ENCODE data around the gene ZNF212. TPM values are rescaled to one million over a fixed set of nuclear protein-coding genes. Genes with fewer than 3 reads are reported as not detected.

The ZNF212 gene
- total RNA-seq, 2 experiments from 2014 or later, result 10.5 to 13.4 TPM

- no peak for TF ChIP-seq CTCF (IDR thresholded peaks at IDR 0.05)
- no peaks in the 10 kb centered on the region for H3K27me3 Mint-ChIP-seq
- ChIA-PET CTCF (interaction anchor here (1.1 kb wide), 1 partner anchor 9 kb away, joined by 3 read pairs; no protein-coding TSS in a partner anchor), POLR2A (no interaction called here)
- peaks cover 10% of the 10 kb centered on the region for H3K4me1 Mint-ChIP-seq (ENCODE audit: low read depth)
- no peaks in the 10 kb centered on the region for H3K36me3 Mint-ChIP-seq (ENCODE audit: low read depth)
- ATAC-seq, result no peak
- H3K9me3 Mint-ChIP-seq, result no peaks in the 10 kb centered on the region
- intact Hi-C loops (cut with micrococcal nuclease), result no loop called here
- DNase-seq, result no peak
- no peak overlapping the region for H3K4me3 Mint-ChIP-seq
- no peak overlapping the region for H3K27ac Mint-ChIP-seq
Measured at GRCh38 chr7:149293946-149294633, 54.6 kb downstream of the ZNF212 start.

GRCh38 chr7:149294634-149295480 is 55.4 kb downstream of the ZNF212 start:
- peaks cover 10% of the 10 kb centered on the region for H3K4me1 Mint-ChIP-seq (ENCODE audit: low read depth)
- H3K27ac Mint-ChIP-seq, result no peak overlapping the region
- ChIA-PET CTCF (no interaction called here), POLR2A (no interaction called here)
- no peaks in the 10 kb centered on the region for H3K27me3 Mint-ChIP-seq
- TF ChIP-seq CTCF (IDR thresholded peaks at IDR 0.05), result no peak
- no peaks in the 10 kb centered on the region for H3K36me3 Mint-ChIP-seq (ENCODE audit: low read depth)
- intact Hi-C loops (cut with micrococcal nuclease), result no loop called here
- no peaks in the 10 kb centered on the region for H3K9me3 Mint-ChIP-seq
- DNase-seq, result no peak
- H3K4me3 Mint-ChIP-seq, result no peak overlapping the region
- ATAC-seq, result no peak

- no peaks in the 10 kb centered on the region for H3K9me3 Mint-ChIP-seq
- TF ChIP-seq CTCF (IDR thresholded peaks at IDR 0.05), result no peak
- H3K4me1 Mint-ChIP-seq (ENCODE audit: low read depth), result peaks cover 10% of the 10 kb centered on the region
- ATAC-seq (no peak), DNase-seq (no peak)
- CTCF ChIA-PET, result no interaction called here
- intact Hi-C loops (cut with micrococcal nuclease), result no loop called here
- H3K27ac Mint-ChIP-seq, result no peak overlapping the region
- POLR2A ChIA-PET, result no interaction called here
- no peaks in the 10 kb centered on the region for H3K36me3 Mint-ChIP-seq (ENCODE audit: low read depth)
- no peak overlapping the region for H3K4me3 Mint-ChIP-seq
- H3K27me3 Mint-ChIP-seq, result no peaks in the 10 kb centered on the region
Measured at GRCh38 chr7:149295481-149295850, 56.0 kb downstream of the ZNF212 start.

GRCh38 chr7:149296368-149296767 is 56.9 kb downstream of the ZNF212 start:
- no peaks in the 10 kb centered on the region for H3K9me3 Mint-ChIP-seq
- H3K27me3 Mint-ChIP-seq, result no peaks in the 10 kb centered on the region
- peaks cover 6% of the 10 kb centered on the region for H3K4me1 Mint-ChIP-seq (ENCODE audit: low read depth)
- no peak for DNase-seq
- intact Hi-C loops (cut with micrococcal nuclease), result no loop called here
- H3K4me3 Mint-ChIP-seq, result no peak overlapping the region
- no peak overlapping the region for H3K27ac Mint-ChIP-seq
- POLR2A ChIA-PET, result interaction anchor here (1.0 kb wide), 1 partner anchor 13 kb away, joined by 3 read pairs; no protein-coding TSS in a partner anchor
- no peak for ATAC-seq
- CTCF ChIA-PET, result no interaction called here
- no peak for TF ChIP-seq CTCF (IDR thresholded peaks at IDR 0.05)
- no peaks in the 10 kb centered on the region for H3K36me3 Mint-ChIP-seq (ENCODE audit: low read depth)
